Upper lobe of left lung (tissue), 6 donors: Measurements from ENCODE around the gene MEGF10. TPM values are rescaled to one million over a fixed set of nuclear protein-coding genes. Genes with fewer than 3 reads are reported as not detected.
A peak's percentile ranks its signal among the peaks of the same experiment; 100 is the strongest.
"Not testable (repeated sequence)": the region's sequence is repeated elsewhere in the genome, so short reads cannot be mapped to it uniquely, and the experiment has no call there.

Experiments
- ATAC-seq, 2 donors: fragments of 200-7000 bp; cut with Tn5 transposase; one replicate each; pipeline ENCODE4 v1.9.1; 2022; ENCODE audit warnings: mild to moderate bottlenecking in 2 of 2, moderate library complexity in 2 of 2; ENCODE audit not compliant: low FRiP score in 2 of 2
- DNase-seq, 2 donors: peaks; one replicate each; pipeline ENCODE4 v3.0.0-alpha.2; 2019 to 2020
- H3K27ac ChIP-seq, 4 donors: fragments of 200-600 bp; sonication (generic); one replicate each; pipeline ENCODE4 v1.5.1; 2016 to 2019
- H3K27me3 ChIP-seq, 4 donors: fragments of 200-600 bp; sonication (generic); one replicate each; pipeline ENCODE4 v1.5.1; 2017 to 2019
- H3K36me3 ChIP-seq, 4 donors: fragments of 200-600 bp; sonication (generic); one replicate each; pipeline ENCODE4 v1.5.1; 2016 to 2019
- H3K4me1 ChIP-seq, 4 donors: fragments of 200-600 bp; sonication (generic); one replicate each; pipeline ENCODE4 v1.5.1; 2018 to 2019
- H3K4me3 ChIP-seq, 4 donors: fragments of 200-600 bp; sonication (generic); one replicate each; pipeline ENCODE4 v1.5.1; 2017 to 2019; ENCODE audit warnings: mild to moderate bottlenecking in 2 of 4, moderate library complexity in 1 of 4
- H3K9me3 ChIP-seq, 4 donors: fragments of 200-600 bp; sonication (generic); one replicate each; pipeline ENCODE4 v1.5.1; 2018 to 2019
- CTCF ChIP-seq, 6 experiments: fragments of 450-650 bp in 4 of 6; fragments of 200-600 bp in 2 of 6; sonication (generic) in 2 of 6; IDR thresholded peaks; one replicate each; pipeline ENCODE4 v1.5.1; 2016 to 2019; ENCODE audit warnings: antibody characterized with exemption in 6 of 6
- EP300 ChIP-seq, 4 donors: sonication (generic); formaldehyde crosslinking; IDR thresholded peaks; one replicate each; pipeline ENCODE4 v1.5.1; 2017; ENCODE audit warnings: antibody characterized with exemption in 4 of 4, control low read depth in 2 of 4
- POLR2A ChIP-seq, 4 donors: fragments of 450-650 bp; IDR thresholded peaks; one replicate each; pipeline ENCODE4 v1.5.1; 2016 to 2017; ENCODE audit warnings: antibody characterized with exemption in 4 of 4, mild to moderate bottlenecking in 2 of 4
- POLR2AphosphoS5 ChIP-seq, 2 donors: sonication (generic); formaldehyde crosslinking; IDR thresholded peaks; one replicate each; pipeline ENCODE4 v1.5.1; 2017; ENCODE audit warnings: antibody characterized with exemption in 2 of 2
- WGBS, 2 donors: methylation state at CpG; one replicate each; pipeline ENCODE4 v1.1.5; 2017 to 2018; 5-methylcytosine and 5-hydroxymethylcytosine counted together
- total RNA-seq, 6 donors: library from RNA; depleted of rRNA in 4 of 6; stranded (reverse); fragments of >200 nt in 4 of 6; gene quantifications; one replicate each; pipeline versions ENCODE4 v1.1.0 to v1.2.1, GENCODE V29; 2016 to 2021
- donor health status: DM: no; HTN: no; CAD: no; lungs with moderate emphysema.
- donor health status: DM: no; HTN: yes; CAD: no; lungs with severe emphysema.

MEGF10 gene
- total RNA-seq, 6 donors from 2014 or later, result under 0.01 to 3.3 (median 0.17) TPM; not detected in 3

- WGBS, 2 donors, result 72 to 80% methylated on average over 10 of the region's 10 CpGs
- H3K4me1 ChIP-seq, result no peaks in the 10 kb centered on the region
- no peak for TF ChIP-seq POLR2A (IDR thresholded peaks at IDR 0.05)
- no peak for TF ChIP-seq EP300 (IDR thresholded peaks at IDR 0.05)
- TF ChIP-seq CTCF (IDR thresholded peaks at IDR 0.05), result no peak
- no peak for TF ChIP-seq POLR2AphosphoS5 (IDR thresholded peaks at IDR 0.05)
- H3K36me3 ChIP-seq, result no peaks in the 10 kb centered on the region
- H3K27me3 ChIP-seq, result no peaks in the 10 kb centered on the region
- ATAC-seq (no peak), DNase-seq (no peak)
- no peak overlapping the region for H3K27ac ChIP-seq
- H3K9me3 ChIP-seq, result no peaks in the 10 kb centered on the region
- no peak overlapping the region for H3K4me3 ChIP-seq
Measured at GRCh38 chr5:127311781-127312525, 21.4 kb downstream of the MEGF10 start.

- WGBS, 2 donors, result 78 to 87% methylated on average over 3 of the region's 3 CpGs
- Histone ChIP-seq H3K36me3 (no peaks in the 10 kb centered on the region), H3K27me3 (no peaks in the 10 kb centered on the region), H3K4me3 (no peak overlapping the region), H3K9me3 (no peaks in the 10 kb centered on the region), H3K27ac (no peak overlapping the region), H3K4me1 (no peaks in the 10 kb centered on the region)
- DNase-seq (no peak), ATAC-seq (no peak)
- TF ChIP-seq EP300 (IDR thresholded peaks at IDR 0.05) (no peak), CTCF (IDR thresholded peaks at IDR 0.05) (no peak), POLR2AphosphoS5 (IDR thresholded peaks at IDR 0.05) (no peak), POLR2A (IDR thresholded peaks at IDR 0.05) (no peak)
Measured at GRCh38 chr5:127313379-127313778, 22.8 kb downstream of the MEGF10 start.

- TF ChIP-seq EP300 (IDR thresholded peaks at IDR 0.05) (no peak), POLR2A (IDR thresholded peaks at IDR 0.05) (no peak), CTCF (IDR thresholded peaks at IDR 0.05) (peak; percentile 42 to 72 (median 65))
- no peaks in the 10 kb centered on the region for H3K27me3 ChIP-seq
- ATAC-seq (peak; percentile 72 to 87), DNase-seq (peak; percentile 14 to 52)
- no peaks in the 10 kb centered on the region for H3K36me3 ChIP-seq
- no peak overlapping the region for H3K4me3 ChIP-seq
- 33% methylated on average over 7 of the region's 7 CpGs for WGBS, 2 donors
- no peaks in the 10 kb centered on the region for H3K9me3 ChIP-seq
- no peak overlapping the region for H3K27ac ChIP-seq
- H3K4me1 ChIP-seq, result no peaks in the 10 kb centered on the region
Measured at GRCh38 chr5:127313847-127314473, 23.4 kb downstream of the MEGF10 start.

- no peak for TF ChIP-seq CTCF (IDR thresholded peaks at IDR 0.05)
- no peak for TF ChIP-seq POLR2AphosphoS5 (IDR thresholded peaks at IDR 0.05)
- no peak for TF ChIP-seq POLR2A (IDR thresholded peaks at IDR 0.05)
- TF ChIP-seq EP300 (IDR thresholded peaks at IDR 0.05), result no peak
- no peak for DNase-seq
- H3K27ac ChIP-seq, result no peak overlapping the region
- ATAC-seq, result no peak
- H3K4me3 ChIP-seq, result no peak overlapping the region
- WGBS, 2 donors, result 94 to 95% methylated on average over 1 of the region's 1 CpG
- H3K36me3 ChIP-seq, result no peaks in the 10 kb centered on the region
- H3K4me1 ChIP-seq, result no peaks in the 10 kb centered on the region
- no peaks in the 10 kb centered on the region for H3K9me3 ChIP-seq
- no peaks in the 10 kb centered on the region for H3K27me3 ChIP-seq
Measured at GRCh38 chr5:127316011-127316410, 25.4 kb downstream of the MEGF10 start.

GRCh38 chr5:127317385-127317784 is 26.8 kb downstream of the MEGF10 start:
- not testable (repeated sequence) for ATAC-seq, H3K9me3 ChIP-seq, H3K36me3 ChIP-seq, H3K4me3 ChIP-seq, H3K4me1 ChIP-seq, H3K27ac ChIP-seq, DNase-seq, H3K27me3 ChIP-seq
- WGBS, 2 donors, result 96 to 97% methylated on average over 3 of the region's 3 CpGs
